K562 (cell line): ENCODE data around the gene FAAH. TPM values are rescaled to one million over a fixed set of nuclear protein-coding genes. Genes with fewer than 3 reads are reported as not detected.

ENCODE experiments used
- ATAC-seq: fragments of 200-7000 bp; cut with Tn5 transposase; 3 replicates; pipeline ENCODE4 v1.9.1; 2020; ENCODE audit warnings: moderate library complexity
- BruUV-seq: library from RNA; stranded (reverse); fragments of 400-500 nt; replicated peaks from 2 replicates; lab custom pipeline; 2021; lab: Mats Ljungman, UMichigan
- CTCF ChIA-PET: fragments of 300-600 bp; formaldehyde crosslinking; extraction: SDS; loops from one replicate; lab custom pipeline; 2021; ENCODE audit warnings: low intra/inter-chr PET ratio; lab: Yijun Ruan, JAX
- POLR2A ChIA-PET: fragments of 300-600, 350-650 bp; sonication (Branson Sonifier 250); formaldehyde crosslinking; extraction: SDS; loops from one replicate; lab custom pipeline; 2021; ENCODE audit warnings: antibody characterized with exemption, inconsistent platforms; lab: Yijun Ruan, JAX
- DNase-seq, 4 experiments: peaks; one replicate each; pipeline versions ENCODE4 v3.0.0 to v3.0.0-alpha.2; 2011 to 2018; ENCODE audit warnings: low spot score in 3 of 4, mixed read lengths in 3 of 4; ENCODE audit errors: extremely low read depth in 1 of 4
- FAIRE-seq: peaks from 2 replicates; lab custom pipeline; 2011; peaks lifted over from hg19 to GRCh38; lab: Jason Lieb, UNC
- H2AFZ ChIP-seq: 2 replicates; pipeline ENCODE4 v1.6.0; 2011; ENCODE audit warnings: low read depth, low read length, control low read depth, inconsistent platforms
- H3K27ac ChIP-seq: fragments of 200-600 bp; 3 replicates; pipeline ENCODE4 v1.8.0; 2011; ENCODE audit warnings: low read depth, mild to moderate bottlenecking, control low read depth, inconsistent platforms, low read length, moderate library complexity, mixed read lengths; ENCODE audit errors: extremely low read depth
- H3K27me3 ChIP-seq, 2 experiments: fragments of 300-600 bp in 1 of 2; 2 replicates in 1 of 2; 3 replicates in 1 of 2; pipeline versions ENCODE4 v1.6.0 to v1.8.0; 2011; ENCODE audit warnings: inconsistent platforms in 2 of 2, low read length in 2 of 2, mild to moderate bottlenecking in 1 of 2, mixed read lengths in 1 of 2, moderate library complexity in 1 of 2; ENCODE audit not compliant: control insufficient read depth in 2 of 2, insufficient read depth in 2 of 2
- H3K36me3 ChIP-seq: fragments of 300-600 bp; 3 replicates; pipeline ENCODE4 v1.8.0; 2011; ENCODE audit warnings: mild to moderate bottlenecking, low read length, inconsistent platforms; ENCODE audit not compliant: control insufficient read depth, insufficient read depth
- H3K4me1 ChIP-seq, 2 experiments: fragments of 200-600 bp in 1 of 2; replicated peaks in 1 of 2; 2 replicates in 1 of 2; 3 replicates in 1 of 2; pipeline versions ENCODE4 v1.5.1 to v1.8.0; 2011; ENCODE audit warnings: inconsistent platforms in 2 of 2, low read length in 2 of 2, mild to moderate bottlenecking in 1 of 2, mixed read lengths in 1 of 2, moderate library complexity in 1 of 2; ENCODE audit not compliant: control insufficient read depth in 2 of 2, insufficient read depth in 2 of 2
- H3K4me2 ChIP-seq: 2 replicates; pipeline ENCODE4 v1.6.1; 2011; ENCODE audit warnings: low read length, control low read depth, inconsistent platforms, mixed read lengths; ENCODE audit not compliant: insufficient read depth
- H3K4me3 ChIP-seq: fragments of 200-600 bp; sonication (generic), shearing (Covaris generic); 2 replicates; pipeline ENCODE4 v1.5.1; 2016; ENCODE audit warnings: control low read depth, inconsistent platforms
- H3K79me2 ChIP-seq: fragments of 200-600 bp; 3 replicates; pipeline ENCODE4 v1.8.0; 2011; ENCODE audit warnings: low read length, inconsistent platforms; ENCODE audit not compliant: control insufficient read depth, insufficient read depth
- H3K9ac ChIP-seq, 2 experiments: 2 replicates each; pipeline versions ENCODE4 v1.6.0 to v1.6.1; 2011; ENCODE audit warnings: low read depth in 2 of 2, low read length in 2 of 2, control low read depth in 1 of 2, inconsistent platforms in 1 of 2, mild to moderate bottlenecking in 1 of 2, mixed read lengths in 1 of 2; ENCODE audit not compliant: insufficient read depth in 1 of 2
- H3K9me1 ChIP-seq: one replicate; pipeline ENCODE4 v1.6.0; 2011; ENCODE audit warnings: inconsistent platforms, mild to moderate bottlenecking, low read length, moderate library complexity; ENCODE audit not compliant: control insufficient read depth, insufficient read depth
- H3K9me3 ChIP-seq: replicated peaks from 2 replicates; pipeline ENCODE4 v1.5.1; 2011; ENCODE audit warnings: low read depth, low read length, inconsistent platforms; ENCODE audit not compliant: control insufficient read depth, insufficient read depth
- H4K20me1 ChIP-seq: replicated peaks from 2 replicates; pipeline ENCODE4 v1.6.1; 2011; ENCODE audit warnings: low read length, inconsistent platforms, mixed read lengths; ENCODE audit not compliant: control insufficient read depth, insufficient read depth
- FOXJ3 ChIP-seq: sonication (generic); formaldehyde crosslinking; IDR thresholded peaks from 2 replicates; pipeline ENCODE4 v1.4.0; 2020; ENCODE audit warnings: mild to moderate bottlenecking, missing genetic modification reagents
- HDAC1 ChIP-seq, 2 experiments: fragments of 450-650 bp; IDR thresholded peaks; 2 replicates each; pipeline ENCODE4 v1.6.1; 2016 to 2017; ENCODE audit warnings: inconsistent platforms in 1 of 2, mild to moderate bottlenecking in 1 of 2, moderate library complexity in 1 of 2
- JUN ChIP-seq, 2 experiments: sonication (generic) in 1 of 2; formaldehyde crosslinking in 1 of 2; IDR thresholded peaks; 2 replicates each; pipeline versions ENCODE4 v1.6.1 to v1.8.0; 2012 to 2022; ENCODE audit warnings: borderline replicate concordance in 2 of 2, mild to moderate bottlenecking in 2 of 2, improper control_type of control experiment in 1 of 2, low read depth in 1 of 2, low read length in 1 of 2, missing genetic modification reagents in 1 of 2
- NFIC ChIP-seq: fragments of 450-650 bp; IDR thresholded peaks from 2 replicates; pipeline ENCODE4 v1.6.1; 2017; ENCODE audit warnings: mild to moderate bottlenecking, inconsistent platforms
- ZFP36 ChIP-seq: fragments of 150-350 bp; IDR thresholded peaks from 2 replicates; pipeline ENCODE4 v1.6.1; 2018; ENCODE audit warnings: low read length, low read depth; ENCODE audit not compliant: partially characterized antibody
- ZNF354B ChIP-seq: fragments of 250-450 bp; sonication (Bioruptor Pico); IDR thresholded peaks from 2 replicates; pipeline ENCODE4 v1.4.0; 2020
- ZNF398 ChIP-seq: fragments of 250-450 bp; sonication (Bioruptor Pico); IDR thresholded peaks from 2 replicates; pipeline ENCODE4 v1.8.0; 2021; ENCODE audit warnings: moderate library complexity, mild to moderate bottlenecking, inconsistent platforms
- WGBS: fragments of 100-300 bp; shearing (Covaris generic); methylation state at CpG from one replicate; pipeline ENCODE4 v1.1.6; 2016; ENCODE audit warnings: low coverage, mixed read lengths; ENCODE audit not compliant: insufficient coverage; ENCODE audit errors: missing lambda C conversion rate; 5-methylcytosine and 5-hydroxymethylcytosine counted together
- in situ Hi-C: fragments of 300-500 bp; cut with MboI; formaldehyde crosslinking; loops from 4 replicates; pipeline ENCODE4 v1.15.0; 2018; ENCODE audit warnings: inconsistent platforms, mixed read lengths
- intact Hi-C: fragments of 100-400 bp; cut with micrococcal nuclease; formaldehyde crosslinking; loops from 2 replicates; pipeline ENCODE4 v1.14.2; 2022
- polyA plus RNA-seq, 8 experiments: library from polyadenylated mRNA; depleted of rRNA in 4 of 8; stranded (reverse) in 5 of 8; unstranded in 3 of 8; fragments of >200 nt; fragmentation: Nextera tagmentation in 2 of 8; fragmentation: Illumina TruSeq in 1 of 8; extraction: Ambion mirVana in 2 of 8; extraction: Trizol in 1 of 8; gene quantifications; 2 replicates each; pipeline versions ENCODE4 v1.2.1 to v1.2.3, GENCODE V29; 2011 to 2014; ENCODE audit warnings: inconsistent platforms in 1 of 8, missing spikeins in 1 of 8
- total RNA-seq, 7 experiments: library from RNA; depleted of rRNA in 6 of 7; stranded (reverse); fragments of >200 nt in 6 of 7; fragmentation: Illumina TruSeq in 2 of 7; extraction: Trizol in 2 of 7; gene quantifications; 2 replicates each; pipeline versions ENCODE4 v1.2.1 to v1.2.3, GENCODE V29; 2011 to 2021; ENCODE audit warnings: low replicate concordance in 1 of 7
- TF ChIP-seq, protein P1 (sequence below): sonication (generic); formaldehyde crosslinking; IDR thresholded peaks from 2 replicates; pipeline ENCODE4 v1.8.1; 2023; ENCODE audit warnings: mild to moderate bottlenecking, missing genetic modification reagents

The FAAH gene
- total and polyA plus RNA-seq, 9 of the 15 experiments (the other 6 are each of a cell fraction or from before 2014, with no cell fraction given) = 0.06 to 1.1 (median 0.32) TPM

GRCh38 chr1:46456411-46456963 lies 62.4 kb downstream of the FAAH start:
- 23% methylated on average over 5 of the region's 5 CpGs for WGBS
- CTCF ChIA-PET = no interaction called here
- H3K9me1 ChIP-seq = no peaks in the 10 kb centered on the region
- H3K4me2 ChIP-seq = no peak overlapping the region
- intact Hi-C loops = no loop called here
- no peak for DNase-seq
- no peak for TF ChIP-seq ZNF354B (CRISPR knock-in tag)
- peak; percentile 43; the same call in 1 of the 2 replicates for TF ChIP-seq NFIC
- TF ChIP-seq, protein P1, sequence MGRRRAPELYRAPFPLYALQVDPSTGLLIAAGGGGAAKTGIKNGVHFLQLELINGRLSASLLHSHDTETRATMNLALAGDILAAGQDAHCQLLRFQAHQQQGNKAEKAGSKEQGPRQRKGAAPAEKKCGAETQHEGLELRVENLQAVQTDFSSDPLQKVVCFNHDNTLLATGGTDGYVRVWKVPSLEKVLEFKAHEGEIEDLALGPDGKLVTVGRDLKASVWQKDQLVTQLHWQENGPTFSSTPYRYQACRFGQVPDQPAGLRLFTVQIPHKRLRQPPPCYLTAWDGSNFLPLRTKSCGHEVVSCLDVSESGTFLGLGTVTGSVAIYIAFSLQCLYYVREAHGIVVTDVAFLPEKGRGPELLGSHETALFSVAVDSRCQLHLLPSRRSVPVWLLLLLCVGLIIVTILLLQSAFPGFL (CRISPR knock-in tag) = no peak
- no peak for TF ChIP-seq FOXJ3
- TF ChIP-seq HDAC1 (IDR thresholded peaks at IDR 0.05) = no peak
- TF ChIP-seq ZNF398 (CRISPR knock-in tag) = no peak
- TF ChIP-seq JUN (IDR thresholded peaks at IDR 0.05; ENCODE audit: borderline replicate concordance, low read depth, low read length) = no peak
- TF ChIP-seq JUN (CRISPR knock-in tag; IDR thresholded peaks at IDR 0.05; ENCODE audit: borderline replicate concordance) = no peak
- TF ChIP-seq ZFP36 = peak; percentile 36
- TF ChIP-seq, all 486 proteins: peak for 2
- Histone ChIP-seq H3K9ac (no peak overlapping the region), H3K79me2 (no peaks in the 10 kb centered on the region), H3K27me3 (peaks cover 2 to 42% of the 10 kb centered on the region in 2 experiments; a peak in 4 of 5 replicates), H2AFZ (no peak overlapping the region), H3K4me3 (no peak overlapping the region), H3K36me3 (no peaks in the 10 kb centered on the region), H3K4me1 (peaks cover 7 to 20% of the 10 kb centered on the region in 2 experiments; a peak in 4 of 5 replicates), H4K20me1 (no peaks in the 10 kb centered on the region), H3K9me3 (no peaks in the 10 kb centered on the region), H3K27ac (no peak overlapping the region)
- FAIRE-seq = no peak
- in situ Hi-C loops = no loop called here
- POLR2A ChIA-PET = interaction anchor here (0.6 to 1.0 kb wide), 2 partner anchors 14 to 268 kb away, joined by 3 to 6 read pairs; no protein-coding TSS in a partner anchor
- no TSS peak for BruUV-seq
- no peak for ATAC-seq
